Keratinocyte (primary cell): ENCODE results near the gene REV1.

Experiments used
- CTCF ChIP-seq, 3 experiments: IDR thresholded peaks in 1 of 3; conservative IDR thresholded peaks in 1 of 3; optimal IDR thresholded peaks in 1 of 3; 2 replicates in 2 of 3; 3 replicates in 1 of 3; pipeline versions ENCODE3 to v1.5.1; 2011; ENCODE audit warnings: low read length in 3 of 3, mild to moderate bottlenecking in 3 of 3, moderate library complexity in 2 of 3, control low read depth in 1 of 3, inconsistent platforms in 1 of 3; ENCODE audit not compliant: insufficient read depth in 2 of 3; ENCODE audit errors: extremely low read depth in 1 of 3
- EZH2 ChIP-seq: IDR thresholded peaks from one replicate; pipeline ENCODE4 v1.6.1; 2012; ENCODE audit warnings: inconsistent platforms, mild to moderate bottlenecking, low read length, moderate library complexity

- TF ChIP-seq CTCF (optimal IDR thresholded peaks at IDR 0.05 in 1 of 3, IDR thresholded peaks at IDR 0.05 in 1 of 3, conservative IDR thresholded peaks at IDR 0.05 in 1 of 3; ENCODE audit: extremely low read depth in 1 of 3, insufficient read depth in 2 of 3, low read length in 3 of 3) = no peak
- TF ChIP-seq EZH2 = no peak
Observed at GRCh38 chr2:99484205-99484604, 5.6 kb downstream of the REV1 start.
